DMS53 (cell line): Measurements from ENCODE around the gene THSD4.

Source experiments
- DNase-seq: peaks from one replicate; lab custom pipeline; 2025; lab: John Stamatoyannopoulos, UW

THSD4 gene

GRCh38 chr15:71545923-71546322 lies 430.7 kb downstream of the THSD4 start:
- DNase-seq: no peak

GRCh38 chr15:71547011-71547410 lies 431.7 kb downstream of the THSD4 start:
- DNase-seq: no peak

GRCh38 chr15:71548401-71548807 lies 433.1 kb downstream of the THSD4 start:
- no peak for DNase-seq

GRCh38 chr15:71549091-71549490 lies 433.8 kb downstream of the THSD4 start:
- DNase-seq: no peak

- DNase-seq: no peak
Measured at GRCh38 chr15:71549697-71550096, 434.4 kb downstream of the THSD4 start.

- no peak for DNase-seq
Measured at GRCh38 chr15:71551566-71551965, 436.3 kb downstream of the THSD4 start.

GRCh38 chr15:71559098-71559497 lies 443.8 kb downstream of the THSD4 start:
- no peak for DNase-seq

GRCh38 chr15:71559616-71560015 lies 444.3 kb downstream of the THSD4 start:
- no peak for DNase-seq

- no peak for DNase-seq
Measured at GRCh38 chr15:71562251-71562650, 447.0 kb downstream of the THSD4 start.

GRCh38 chr15:71564217-71564616 lies 448.9 kb downstream of the THSD4 start:
- no peak for DNase-seq

- no peak for DNase-seq
Measured at GRCh38 chr15:71565006-71565405, 449.7 kb downstream of the THSD4 start.

GRCh38 chr15:71565631-71566160 lies 450.4 kb downstream of the THSD4 start:
- DNase-seq: no peak

- DNase-seq: no peak
Measured at GRCh38 chr15:71566226-71566625, 451.0 kb downstream of the THSD4 start.

- no peak for DNase-seq
Measured at GRCh38 chr15:71567173-71567572, 451.9 kb downstream of the THSD4 start.

- DNase-seq: no peak
Measured at GRCh38 chr15:71568227-71568626, 453.0 kb downstream of the THSD4 start.

- no peak for DNase-seq
Measured at GRCh38 chr15:71570736-71571135, 455.5 kb downstream of the THSD4 start.

- no peak for DNase-seq
Measured at GRCh38 chr15:71571641-71572040, 456.4 kb downstream of the THSD4 start.

- DNase-seq: no peak
Measured at GRCh38 chr15:71572452-71573053, 457.3 kb downstream of the THSD4 start.

GRCh38 chr15:71573599-71573998 lies 458.3 kb downstream of the THSD4 start:
- no peak for DNase-seq

- peak; percentile 38 for DNase-seq
Measured at GRCh38 chr15:71575474-71576045, 460.3 kb downstream of the THSD4 start.

- no peak for DNase-seq
Measured at GRCh38 chr15:71577071-71577470, 461.8 kb downstream of the THSD4 start.

GRCh38 chr15:71581398-71581930 lies 466.2 kb downstream of the THSD4 start:
- no peak for DNase-seq

- DNase-seq: no peak
Measured at GRCh38 chr15:71585159-71585558, 469.9 kb downstream of the THSD4 start.

GRCh38 chr15:71586463-71586862 lies 471.2 kb downstream of the THSD4 start:
- no peak for DNase-seq
